Neural cell (in vitro differentiated cells): ENCODE data around the gene AIF1. TPM values are rescaled to one million over a fixed set of nuclear protein-coding genes. Genes with fewer than 3 reads are reported as not detected.

Experiments used
- H2AFZ ChIP-seq: fragments of 200-600, 300-800 bp; sonication (generic), shearing (Covaris generic); 2 replicates; pipeline ENCODE4 v1.6.0; 2014; ENCODE audit warnings: low read depth, mild to moderate bottlenecking, antibody characterized with exemption, low read length, moderate library complexity
- H3F3A ChIP-seq: fragments of 200-600 bp; shearing (Covaris generic); 2 replicates; pipeline ENCODE4 v1.6.1; 2016; ENCODE audit warnings: mild to moderate bottlenecking, moderate library complexity, mixed read lengths, antibody characterized with exemption, low read length; ENCODE audit not compliant: insufficient read depth, poor library complexity, severe bottlenecking
- H3K27ac ChIP-seq: fragments of 200-600, 300-800 bp; sonication (generic), shearing (Covaris generic); 2 replicates; pipeline ENCODE4 v1.5.1; 2014; ENCODE audit warnings: mild to moderate bottlenecking, low read length, moderate library complexity
- H3K27me3 ChIP-seq: fragments of 300-800, 200-600 bp; sonication (generic), shearing (Covaris generic); 2 replicates; pipeline ENCODE4 v1.6.0; 2014; ENCODE audit warnings: mild to moderate bottlenecking, low read depth, low read length, moderate library complexity; ENCODE audit not compliant: insufficient read depth
- H3K36me3 ChIP-seq: fragments of 300-800, 200-600 bp; sonication (generic), shearing (Covaris generic); 2 replicates; pipeline ENCODE4 v1.5.1; 2014; ENCODE audit warnings: mild to moderate bottlenecking, antibody characterized with exemption, low read length, moderate library complexity; ENCODE audit not compliant: insufficient read depth
- H3K4me2 ChIP-seq: fragments of 300-800, 200-600 bp; sonication (generic), shearing (Covaris generic); 2 replicates; pipeline ENCODE4 v1.6.0; 2014; ENCODE audit warnings: mild to moderate bottlenecking, low read length
- H3K4me3 ChIP-seq: fragments of 300-800, 200-600 bp; sonication (generic), shearing (Covaris generic); 2 replicates; pipeline ENCODE4 v1.5.1; 2014; ENCODE audit warnings: mild to moderate bottlenecking, low read length, moderate library complexity
- H3K79me2 ChIP-seq: fragments of 200-600 bp; shearing (Covaris generic); replicated peaks from 2 replicates; pipeline ENCODE4 v1.6.0; 2014; ENCODE audit warnings: mild to moderate bottlenecking, low read length, moderate library complexity; ENCODE audit not compliant: insufficient read depth
- H3K9ac ChIP-seq: fragments of 300-800, 200-600 bp; sonication (generic), shearing (Covaris generic); 2 replicates; pipeline ENCODE4 v1.6.1; 2016; ENCODE audit warnings: mild to moderate bottlenecking, low read length, mixed read lengths
- H3K9me2 ChIP-seq: fragments of 200-600 bp; shearing (Covaris generic); 2 replicates; pipeline ENCODE4 v1.6.1; 2016; ENCODE audit warnings: mild to moderate bottlenecking, low read length, mixed read lengths; ENCODE audit not compliant: insufficient read depth
- H3K9me3 ChIP-seq: fragments of 200-600, 300-800 bp; sonication (generic), shearing (Covaris generic); 2 replicates; pipeline ENCODE4 v1.6.1; 2016; ENCODE audit warnings: mild to moderate bottlenecking, mixed run types, low read length, moderate library complexity, mixed read lengths
- H4K20me1 ChIP-seq: fragments of 200-600 bp; shearing (Covaris generic); 2 replicates; pipeline ENCODE4 v1.6.1; 2016; ENCODE audit warnings: mild to moderate bottlenecking, mixed run types; ENCODE audit not compliant: insufficient read depth
- EP300 ChIP-seq: fragments of 450-650 bp; conservative IDR thresholded peaks from 2 replicates; pipeline ENCODE4 v1.6.1; 2014; ENCODE audit warnings: antibody characterized with exemption, mild to moderate bottlenecking, moderate library complexity; ENCODE audit not compliant: poor library complexity, severe bottlenecking
- EZH2 ChIP-seq: fragments of 200-600, 300-800 bp; shearing (Covaris generic), sonication (generic); IDR thresholded peaks from 2 replicates; pipeline ENCODE4 v1.6.1; 2014; ENCODE audit warnings: antibody characterized with exemption, low read length, borderline replicate concordance, mild to moderate bottlenecking; ENCODE audit not compliant: insufficient read depth, poor library complexity, severe bottlenecking
- MXI1 ChIP-seq: fragments of 450-650 bp; conservative IDR thresholded peaks from 2 replicates; pipeline ENCODE4 v1.6.1; 2014; ENCODE audit warnings: antibody characterized with exemption, mild to moderate bottlenecking; ENCODE audit not compliant: poor library complexity, severe bottlenecking
- POLR2AphosphoS5 ChIP-seq: IDR thresholded peaks from 2 replicates; pipeline ENCODE4 v1.6.1; 2012
- RAD21 ChIP-seq: fragments of 450-650 bp; conservative IDR thresholded peaks from 2 replicates; pipeline ENCODE4 v1.6.1; 2014; ENCODE audit warnings: antibody characterized with exemption, mild to moderate bottlenecking, moderate library complexity
- SMC3 ChIP-seq: fragments of 450-650 bp; conservative IDR thresholded peaks from 2 replicates; pipeline ENCODE4 v1.6.1; 2014; ENCODE audit warnings: antibody characterized with exemption, mild to moderate bottlenecking, moderate library complexity; ENCODE audit not compliant: poor library complexity
- TAF1 ChIP-seq: IDR thresholded peaks from 2 replicates; pipeline ENCODE4 v1.6.1; 2012; ENCODE audit warnings: low read depth
- polyA plus RNA-seq: library from polyadenylated mRNA; depleted of rRNA; stranded (reverse); fragments of >200 nt; gene quantifications from 2 replicates; pipeline ENCODE4 v1.2.3, GENCODE V29; 2014
- TF ChIP-seq, protein P1 (sequence below): IDR thresholded peaks from 2 replicates; pipeline ENCODE4 v1.6.1; 2012; ENCODE audit warnings: borderline replicate concordance
- TF ChIP-seq, protein P2 (sequence below): fragments of 450-650 bp; IDR thresholded peaks from 2 replicates; pipeline ENCODE4 v1.5.1; 2014; ENCODE audit warnings: antibody characterized with exemption, mild to moderate bottlenecking, moderate library complexity; ENCODE audit not compliant: poor library complexity, severe bottlenecking

The AIF1 gene
- polyA plus RNA-seq, 1 donor from 2014 or later: not detected

DNA sequence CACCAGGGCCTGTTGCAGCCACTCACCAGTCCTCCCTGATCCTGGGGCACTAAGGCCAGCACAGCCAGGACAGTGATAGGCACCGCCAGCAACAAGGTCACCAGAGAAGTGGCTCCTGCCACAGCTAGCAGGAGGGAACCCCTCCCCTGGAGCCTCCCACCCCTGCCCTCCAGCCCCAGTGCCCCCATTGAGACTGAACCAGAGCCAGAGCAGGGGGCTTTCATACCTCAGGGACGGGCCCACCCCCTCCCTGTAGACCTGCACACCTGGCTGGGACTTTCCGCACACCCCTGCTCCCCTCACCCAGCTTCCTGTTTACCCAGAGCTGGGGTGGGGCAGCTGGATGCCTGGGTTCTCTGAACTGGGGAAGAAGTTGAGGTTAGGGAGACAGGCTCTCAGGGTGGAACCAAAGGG is 32.8 kb upstream of the AIF1 start, which contains the start of gene LTB:
LTB (minus strand) TSS at position 195 of the 414 bp plus-strand sequence; CDS start at position 188, 7 bp downstream.
- Histone ChIP-seq H3K27me3 (peaks cover 14% of the 10 kb centered on the region), H3K9ac (peak within 1 kb of the TSS; percentile 61), H4K20me1 (no peaks in the 10 kb centered on the region), H3K79me2 (no peaks in the 10 kb centered on the region), H3K4me3 (peak within 1 kb of the TSS; percentile 67), H3K9me3 (no peaks in the 10 kb centered on the region), H2AFZ (peak within 1 kb of the TSS; percentile 54), H3K27ac (peak within 1 kb of the TSS; percentile 9), H3F3A (no peaks in the 10 kb centered on the region), H3K4me2 (no peak within 1 kb of the TSS), H3K36me3 (no peaks in the 10 kb centered on the region), H3K9me2 (no peaks in the 10 kb centered on the region)
- TF ChIP-seq EZH2: no peak

- H2AFZ ChIP-seq: no peak overlapping the region
- no peaks in the 10 kb centered on the region for H3K9me3 ChIP-seq
- no peaks in the 10 kb centered on the region for H4K20me1 ChIP-seq
- peaks cover 14% of the 10 kb centered on the region for H3K27me3 ChIP-seq
- no peak overlapping the region for H3K4me2 ChIP-seq
- TF ChIP-seq, protein P1, sequence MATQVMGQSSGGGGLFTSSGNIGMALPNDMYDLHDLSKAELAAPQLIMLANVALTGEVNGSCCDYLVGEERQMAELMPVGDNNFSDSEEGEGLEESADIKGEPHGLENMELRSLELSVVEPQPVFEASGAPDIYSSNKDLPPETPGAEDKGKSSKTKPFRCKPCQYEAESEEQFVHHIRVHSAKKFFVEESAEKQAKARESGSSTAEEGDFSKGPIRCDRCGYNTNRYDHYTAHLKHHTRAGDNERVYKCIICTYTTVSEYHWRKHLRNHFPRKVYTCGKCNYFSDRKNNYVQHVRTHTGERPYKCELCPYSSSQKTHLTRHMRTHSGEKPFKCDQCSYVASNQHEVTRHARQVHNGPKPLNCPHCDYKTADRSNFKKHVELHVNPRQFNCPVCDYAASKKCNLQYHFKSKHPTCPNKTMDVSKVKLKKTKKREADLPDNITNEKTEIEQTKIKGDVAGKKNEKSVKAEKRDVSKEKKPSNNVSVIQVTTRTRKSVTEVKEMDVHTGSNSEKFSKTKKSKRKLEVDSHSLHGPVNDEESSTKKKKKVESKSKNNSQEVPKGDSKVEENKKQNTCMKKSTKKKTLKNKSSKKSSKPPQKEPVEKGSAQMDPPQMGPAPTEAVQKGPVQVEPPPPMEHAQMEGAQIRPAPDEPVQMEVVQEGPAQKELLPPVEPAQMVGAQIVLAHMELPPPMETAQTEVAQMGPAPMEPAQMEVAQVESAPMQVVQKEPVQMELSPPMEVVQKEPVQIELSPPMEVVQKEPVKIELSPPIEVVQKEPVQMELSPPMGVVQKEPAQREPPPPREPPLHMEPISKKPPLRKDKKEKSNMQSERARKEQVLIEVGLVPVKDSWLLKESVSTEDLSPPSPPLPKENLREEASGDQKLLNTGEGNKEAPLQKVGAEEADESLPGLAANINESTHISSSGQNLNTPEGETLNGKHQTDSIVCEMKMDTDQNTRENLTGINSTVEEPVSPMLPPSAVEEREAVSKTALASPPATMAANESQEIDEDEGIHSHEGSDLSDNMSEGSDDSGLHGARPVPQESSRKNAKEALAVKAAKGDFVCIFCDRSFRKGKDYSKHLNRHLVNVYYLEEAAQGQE: no peak
- TF ChIP-seq TAF1 (no peak), RAD21 (no peak), MXI1 (no peak), EP300 (no peak), POLR2AphosphoS5 (no peak), SMC3 (no peak), EZH2 (no peak)
- TF ChIP-seq, protein P2, sequence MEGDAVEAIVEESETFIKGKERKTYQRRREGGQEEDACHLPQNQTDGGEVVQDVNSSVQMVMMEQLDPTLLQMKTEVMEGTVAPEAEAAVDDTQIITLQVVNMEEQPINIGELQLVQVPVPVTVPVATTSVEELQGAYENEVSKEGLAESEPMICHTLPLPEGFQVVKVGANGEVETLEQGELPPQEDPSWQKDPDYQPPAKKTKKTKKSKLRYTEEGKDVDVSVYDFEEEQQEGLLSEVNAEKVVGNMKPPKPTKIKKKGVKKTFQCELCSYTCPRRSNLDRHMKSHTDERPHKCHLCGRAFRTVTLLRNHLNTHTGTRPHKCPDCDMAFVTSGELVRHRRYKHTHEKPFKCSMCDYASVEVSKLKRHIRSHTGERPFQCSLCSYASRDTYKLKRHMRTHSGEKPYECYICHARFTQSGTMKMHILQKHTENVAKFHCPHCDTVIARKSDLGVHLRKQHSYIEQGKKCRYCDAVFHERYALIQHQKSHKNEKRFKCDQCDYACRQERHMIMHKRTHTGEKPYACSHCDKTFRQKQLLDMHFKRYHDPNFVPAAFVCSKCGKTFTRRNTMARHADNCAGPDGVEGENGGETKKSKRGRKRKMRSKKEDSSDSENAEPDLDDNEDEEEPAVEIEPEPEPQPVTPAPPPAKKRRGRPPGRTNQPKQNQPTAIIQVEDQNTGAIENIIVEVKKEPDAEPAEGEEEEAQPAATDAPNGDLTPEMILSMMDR: no peak
- H3K27ac ChIP-seq: no peak overlapping the region
- no peak overlapping the region for H3K9ac ChIP-seq
- H3F3A ChIP-seq: no peaks in the 10 kb centered on the region
- no peaks in the 10 kb centered on the region for H3K36me3 ChIP-seq
- H3K79me2 ChIP-seq: no peaks in the 10 kb centered on the region
- no peaks in the 10 kb centered on the region for H3K9me2 ChIP-seq
- no peak overlapping the region for H3K4me3 ChIP-seq
Measured at GRCh38 chr6:31585491-31585890, 29.5 kb upstream of the AIF1 start.

DNA sequence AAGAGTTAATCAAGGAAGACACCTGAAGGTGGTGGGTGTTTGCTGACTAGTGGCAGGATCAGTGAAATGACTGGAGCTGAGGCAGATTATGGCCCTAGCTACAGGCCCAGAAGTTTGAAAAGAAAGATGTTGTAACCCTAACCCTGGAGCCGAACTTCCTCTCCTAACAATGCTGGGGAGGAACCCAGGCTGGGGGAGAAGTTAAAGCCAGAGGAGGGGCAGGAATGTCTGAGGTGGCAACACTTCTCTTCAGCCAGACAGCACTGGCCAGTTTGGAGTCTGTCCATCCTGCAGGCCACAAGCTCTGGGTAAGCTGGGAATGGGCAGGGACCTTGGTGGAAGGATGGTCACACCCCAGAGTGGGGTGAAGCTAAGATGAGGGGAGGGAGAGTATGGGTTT is 29.0 kb upstream of the AIF1 start, which contains the start of gene LST1:
LST1 (plus strand) TSS at position 270 of the 400 bp plus-strand sequence. CDS start 1,023 bp downstream, outside the sequence.
- Histone ChIP-seq H3K36me3 (no peaks in the 10 kb centered on the region), H3K27me3 (peaks cover 11% of the 10 kb centered on the region), H2AFZ (no peak within 1 kb of the TSS), H3K79me2 (no peaks in the 10 kb centered on the region), H3K9ac (no peak within 1 kb of the TSS), H3K4me2 (no peak within 1 kb of the TSS), H3K9me2 (no peaks in the 10 kb centered on the region), H4K20me1 (no peaks in the 10 kb centered on the region), H3K4me3 (no peak within 1 kb of the TSS), H3K9me3 (no peaks in the 10 kb centered on the region), H3F3A (no peaks in the 10 kb centered on the region), H3K27ac (no peak within 1 kb of the TSS)
- TF ChIP-seq POLR2AphosphoS5 (no peak), EP300 (no peak), SMC3 (no peak)
